WERI-Rb-1 (cell line): ENCODE results near the gene TEX26.

ENCODE experiments used
- DNase-seq: peaks from one replicate; pipeline ENCODE4 v3.0.0-alpha.2; 2020
- H3K27ac ChIP-seq: fragments of 250-450 bp; sonication (Bioruptor Pico); 2 replicates; pipeline ENCODE4 v1.5.1; 2020; ENCODE audit warnings: mild to moderate bottlenecking, moderate library complexity
- H3K27me3 ChIP-seq: fragments of 250-450 bp; sonication (Bioruptor Pico); 2 replicates; pipeline ENCODE4 v1.5.1; 2021; ENCODE audit warnings: mild to moderate bottlenecking, low read depth, moderate library complexity; ENCODE audit not compliant: insufficient read depth, severe bottlenecking
- H3K36me3 ChIP-seq: fragments of 250-450 bp; sonication (Bioruptor Pico); 2 replicates; pipeline ENCODE4 v1.5.1; 2020; ENCODE audit warnings: mild to moderate bottlenecking, moderate library complexity
- H3K4me3 ChIP-seq: 2 replicates; pipeline ENCODE4 v1.5.1; 2011; ENCODE audit warnings: low read depth, mild to moderate bottlenecking, control low read depth, low read length
- H3K9me3 ChIP-seq: fragments of 250-450 bp; sonication (Bioruptor Pico); 2 replicates; pipeline ENCODE4 v1.5.1; 2021; ENCODE audit warnings: mild to moderate bottlenecking, moderate library complexity; ENCODE audit not compliant: severe bottlenecking
- TF ChIP-seq, protein P1 (sequence below): IDR thresholded peaks from 2 replicates; pipeline ENCODE4 v1.5.1; 2011; ENCODE audit warnings: low read depth, mild to moderate bottlenecking, control low read depth, inconsistent platforms, low read length

TEX26 gene

DNA sequence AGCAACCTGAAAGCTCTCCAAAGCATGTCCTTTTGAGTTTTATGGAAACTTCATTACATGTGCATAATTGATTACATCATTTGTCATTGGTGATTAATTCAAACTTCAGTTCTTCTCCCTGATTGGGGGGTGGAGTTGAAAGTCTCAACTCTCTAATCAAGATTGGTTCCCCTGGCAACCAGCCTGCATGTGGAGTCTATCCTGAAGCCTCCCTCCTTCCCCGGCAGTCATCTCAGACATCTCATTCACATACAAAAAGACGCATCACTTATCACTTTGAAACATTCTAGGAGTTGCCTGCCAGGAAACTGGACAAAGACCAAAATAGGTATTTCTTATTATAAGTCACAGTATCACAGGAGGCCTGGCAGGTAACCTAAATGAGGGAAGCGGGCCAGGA is 50.5 kb downstream of the TEX26 start:
- no peaks in the 10 kb centered on the region for H3K36me3 ChIP-seq
- no peaks in the 10 kb centered on the region for H3K27me3 ChIP-seq
- H3K27ac ChIP-seq, result no peak overlapping the region
- H3K9me3 ChIP-seq, result no peaks in the 10 kb centered on the region
- DNase-seq, result no peak
- H3K4me3 ChIP-seq, result no peak overlapping the region
- TF ChIP-seq, protein P1, sequence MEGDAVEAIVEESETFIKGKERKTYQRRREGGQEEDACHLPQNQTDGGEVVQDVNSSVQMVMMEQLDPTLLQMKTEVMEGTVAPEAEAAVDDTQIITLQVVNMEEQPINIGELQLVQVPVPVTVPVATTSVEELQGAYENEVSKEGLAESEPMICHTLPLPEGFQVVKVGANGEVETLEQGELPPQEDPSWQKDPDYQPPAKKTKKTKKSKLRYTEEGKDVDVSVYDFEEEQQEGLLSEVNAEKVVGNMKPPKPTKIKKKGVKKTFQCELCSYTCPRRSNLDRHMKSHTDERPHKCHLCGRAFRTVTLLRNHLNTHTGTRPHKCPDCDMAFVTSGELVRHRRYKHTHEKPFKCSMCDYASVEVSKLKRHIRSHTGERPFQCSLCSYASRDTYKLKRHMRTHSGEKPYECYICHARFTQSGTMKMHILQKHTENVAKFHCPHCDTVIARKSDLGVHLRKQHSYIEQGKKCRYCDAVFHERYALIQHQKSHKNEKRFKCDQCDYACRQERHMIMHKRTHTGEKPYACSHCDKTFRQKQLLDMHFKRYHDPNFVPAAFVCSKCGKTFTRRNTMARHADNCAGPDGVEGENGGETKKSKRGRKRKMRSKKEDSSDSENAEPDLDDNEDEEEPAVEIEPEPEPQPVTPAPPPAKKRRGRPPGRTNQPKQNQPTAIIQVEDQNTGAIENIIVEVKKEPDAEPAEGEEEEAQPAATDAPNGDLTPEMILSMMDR, result no peak

DNA sequence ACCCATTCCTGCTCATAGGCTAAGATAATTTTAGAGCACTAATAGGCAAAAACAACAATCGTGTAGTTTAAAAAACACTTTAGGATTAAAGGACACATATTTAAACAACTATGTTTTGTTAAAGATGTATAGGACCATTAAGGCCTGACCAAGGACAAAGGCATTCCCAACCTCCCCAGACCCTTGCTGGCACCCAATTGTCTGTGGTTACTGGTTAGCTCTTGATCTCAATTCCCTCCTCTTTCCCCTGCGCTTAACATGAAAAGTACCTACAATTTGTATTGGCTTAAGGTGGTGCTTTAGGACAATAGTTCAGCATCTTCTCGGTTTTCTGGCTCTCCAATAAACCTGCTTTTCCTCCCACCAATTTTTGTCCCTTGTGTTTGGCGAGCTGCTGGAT is 51.0 kb downstream of the TEX26 start:
- no peak for DNase-seq
- H3K27me3 ChIP-seq, result no peaks in the 10 kb centered on the region
- no peaks in the 10 kb centered on the region for H3K9me3 ChIP-seq
- no peak overlapping the region for H3K27ac ChIP-seq
- no peaks in the 10 kb centered on the region for H3K36me3 ChIP-seq
- no peak overlapping the region for H3K4me3 ChIP-seq
- TF ChIP-seq, protein P1, result no peak

GRCh38 chr13:30984620-30985019 is 52.2 kb downstream of the TEX26 start:
- TF ChIP-seq, protein P1, result no peak
- H3K27ac ChIP-seq, result no peak overlapping the region
- H3K9me3 ChIP-seq, result no peaks in the 10 kb centered on the region
- no peaks in the 10 kb centered on the region for H3K27me3 ChIP-seq
- no peak for DNase-seq
- H3K4me3 ChIP-seq, result no peak overlapping the region
- H3K36me3 ChIP-seq, result no peaks in the 10 kb centered on the region

DNA sequence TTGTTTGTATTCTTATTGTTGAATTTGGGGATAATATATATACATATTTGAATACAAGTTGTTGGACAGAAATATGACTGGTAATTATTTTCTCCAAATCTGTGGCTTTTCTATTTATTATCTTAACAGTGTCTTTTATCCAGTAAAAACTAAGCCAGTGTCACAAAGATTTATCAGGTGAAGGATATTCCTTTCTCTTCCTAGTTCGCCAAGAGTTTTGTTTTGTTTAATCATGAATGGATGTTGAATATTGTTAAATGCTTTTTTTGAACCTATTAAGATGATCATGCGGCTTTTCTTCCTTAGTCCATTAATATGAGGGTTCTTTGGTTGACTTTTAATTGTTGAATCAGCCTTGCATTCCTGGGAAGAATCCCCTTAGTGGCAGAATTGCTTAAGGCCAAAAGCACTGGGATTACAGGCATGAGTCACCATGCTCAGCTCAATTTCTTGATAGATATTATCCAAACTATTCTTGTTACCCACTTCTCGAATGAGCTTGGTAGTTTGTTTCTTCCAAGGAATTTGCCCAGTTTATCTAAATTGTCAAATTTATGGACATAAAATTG is 53.3 kb downstream of the TEX26 start:
- DNase-seq, result no peak
- no peak overlapping the region for H3K27ac ChIP-seq

GRCh38 chr13:30991184-30991583 is 58.7 kb downstream of the TEX26 start:
- Histone ChIP-seq H3K9me3 (no peaks in the 10 kb centered on the region), H3K27ac (no peak overlapping the region), H3K36me3 (no peaks in the 10 kb centered on the region), H3K27me3 (no peaks in the 10 kb centered on the region), H3K4me3 (no peak overlapping the region)
- DNase-seq, result no peak
- TF ChIP-seq, protein P1, result no peak

More for the DNA sequence above, 53.3 kb downstream of the TEX26 start:
- H3K4me3 ChIP-seq, result no peak overlapping the region
- TF ChIP-seq, protein P1, result no peak
- no peaks in the 10 kb centered on the region for H3K27me3 ChIP-seq
- no peaks in the 10 kb centered on the region for H3K36me3 ChIP-seq
- no peaks in the 10 kb centered on the region for H3K9me3 ChIP-seq

DNA sequence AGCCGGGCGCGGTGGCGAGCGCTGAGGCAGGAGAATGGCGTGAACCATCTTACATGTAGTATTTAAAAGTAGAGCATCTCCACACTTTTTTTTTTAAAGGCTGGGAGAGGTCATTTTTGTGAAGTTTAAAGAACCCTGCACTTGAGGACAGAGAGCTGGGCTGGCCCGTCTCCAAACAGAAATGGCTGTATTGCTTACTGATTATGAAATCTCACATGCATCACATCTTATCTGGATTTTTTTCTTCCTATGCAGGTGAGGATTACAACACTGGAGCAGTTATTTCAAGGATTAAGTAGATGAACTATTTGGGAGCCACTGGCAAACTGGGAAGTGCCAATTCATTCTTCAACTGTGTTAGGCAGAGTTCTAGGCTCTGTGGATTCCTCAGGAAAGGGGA is 59.5 kb downstream of the TEX26 start:
- no peaks in the 10 kb centered on the region for H3K9me3 ChIP-seq
- TF ChIP-seq, protein P1, result no peak
- no peak overlapping the region for H3K27ac ChIP-seq
- DNase-seq, result no peak
- no peaks in the 10 kb centered on the region for H3K27me3 ChIP-seq
- H3K4me3 ChIP-seq, result no peak overlapping the region
- no peaks in the 10 kb centered on the region for H3K36me3 ChIP-seq
